ENCODE data around the gene SPRR3.
"Not testable (repeated sequence)": the region's sequence is repeated elsewhere in the genome, so short reads cannot be mapped to it uniquely, and the experiment has no call there.

SPRR3 gene

GRCh38 chr1:152983234-152983633 lies 18.3 kb upstream of the SPRR3 start:
- DNase-seq (ENCODE audit: low read depth in 2 of 2, low spot score in 1 of 2): no peak

- no peak for DNase-seq (ENCODE audit: low read depth in 2 of 2, low spot score in 1 of 2)
Measured at GRCh38 chr1:152983743-152984142, 17.8 kb upstream of the SPRR3 start, which contains the start of gene SPRR1A. SPRR1A (plus strand) TSS chr1:152984081; CDS start chr1:152985231, 1,150 bp downstream.

- no peak for DNase-seq (ENCODE audit: low read depth in 2 of 2, low spot score in 1 of 2)
Measured at GRCh38 chr1:152986578-152986977, 15.0 kb upstream of the SPRR3 start.

- no peak for DNase-seq (ENCODE audit: low read depth in 2 of 2, low spot score in 1 of 2)
Measured at GRCh38 chr1:152993186-152993585, 8.4 kb upstream of the SPRR3 start.

- no peak for DNase-seq (ENCODE audit: low read depth in 2 of 2, low spot score in 1 of 2)
Measured at GRCh38 chr1:152995842-152996241, 5.7 kb upstream of the SPRR3 start.

- DNase-seq (ENCODE audit: low read depth in 2 of 2, low spot score in 1 of 2): no peak
Measured at GRCh38 chr1:152996633-152997400, 4.7 kb upstream of the SPRR3 start.

- DNase-seq (ENCODE audit: low read depth in 2 of 2, low spot score in 1 of 2): no peak
Measured at GRCh38 chr1:152997901-152998300, 3.6 kb upstream of the SPRR3 start.

- DNase-seq (ENCODE audit: low read depth in 2 of 2, low spot score in 1 of 2): no peak
Measured at GRCh38 chr1:152998476-152998875, 3.1 kb upstream of the SPRR3 start.

- DNase-seq (ENCODE audit: low read depth in 2 of 2, low spot score in 1 of 2): no peak
Measured at GRCh38 chr1:152999818-153000217, 1.7 kb upstream of the SPRR3 start.

GRCh38 chr1:153000294-153000693 lies 1.3 kb upstream of the SPRR3 start:
- no peak for DNase-seq (ENCODE audit: low read depth in 2 of 2, low spot score in 1 of 2)

- DNase-seq (ENCODE audit: low read depth in 2 of 2, low spot score in 1 of 2): not testable (repeated sequence)
Measured at GRCh38 chr1:153011235-153011758, 9.7 kb downstream of the SPRR3 start.

- DNase-seq (ENCODE audit: low read depth in 2 of 2, low spot score in 1 of 2): not testable (repeated sequence)
Measured at GRCh38 chr1:153021829-153022228, 20.3 kb downstream of the SPRR3 start.

GRCh38 chr1:153022340-153022739 lies 20.8 kb downstream of the SPRR3 start:
- not testable (repeated sequence) for DNase-seq (ENCODE audit: low read depth in 2 of 2, low spot score in 1 of 2)

- no peak for DNase-seq (ENCODE audit: low read depth in 2 of 2, low spot score in 1 of 2)
Measured at GRCh38 chr1:153023109-153023508, 21.6 kb downstream of the SPRR3 start.

GRCh38 chr1:153024413-153024812 lies 22.9 kb downstream of the SPRR3 start:
- DNase-seq (ENCODE audit: low read depth in 2 of 2, low spot score in 1 of 2): no peak

GRCh38 chr1:153025797-153026196 lies 24.2 kb downstream of the SPRR3 start:
- no peak for DNase-seq (ENCODE audit: low read depth in 2 of 2, low spot score in 1 of 2)

GRCh38 chr1:153028766-153029165 lies 27.2 kb downstream of the SPRR3 start:
- DNase-seq (ENCODE audit: low read depth in 2 of 2, low spot score in 1 of 2): no peak

- DNase-seq (ENCODE audit: low read depth in 2 of 2, low spot score in 1 of 2): no peak
Measured at GRCh38 chr1:153030895-153031294, 29.3 kb downstream of the SPRR3 start, which contains the start of gene SPRR1B. SPRR1B (plus strand) TSS chr1:153031203; CDS start chr1:153032346, 1,143 bp downstream.

GRCh38 chr1:153032073-153032472 lies 30.5 kb downstream of the SPRR3 start:
- DNase-seq (ENCODE audit: low read depth in 2 of 2, low spot score in 1 of 2): no peak

- no peak for DNase-seq (ENCODE audit: low read depth in 2 of 2, low spot score in 1 of 2)
Measured at GRCh38 chr1:153032677-153033308, 31.2 kb downstream of the SPRR3 start.

GRCh38 chr1:153035211-153035610 lies 33.7 kb downstream of the SPRR3 start:
- DNase-seq (ENCODE audit: low read depth in 2 of 2, low spot score in 1 of 2): no peak

- no peak for DNase-seq (ENCODE audit: low read depth in 2 of 2, low spot score in 1 of 2)
Measured at GRCh38 chr1:153040950-153041631, 39.5 kb downstream of the SPRR3 start, which contains the start of gene SPRR2D. SPRR2D (minus strand) TSS chr1:153041120; CDS start chr1:153040346, 774 bp downstream.
